NCI-H1048 (cell line): ENCODE results near the gene IGSF11.
"Not testable (repeated sequence)": the region's sequence is repeated elsewhere in the genome, so short reads cannot be mapped to it uniquely, and the experiment has no call there.

Experiments used
- DNase-seq: peaks from one replicate; lab custom pipeline; 2025; lab: John Stamatoyannopoulos, UW

IGSF11 gene

GRCh38 chr3:118990823-118991560 is 43.7 kb downstream of the IGSF11 start:
- no peak for DNase-seq

- DNase-seq, result no peak
These were observed 46.2 kb downstream of the IGSF11 start for GRCh38 chr3:118988198-118989130.

- no peak for DNase-seq
These were observed 47.2 kb downstream of the IGSF11 start for GRCh38 chr3:118987477-118987876.

GRCh38 chr3:118986734-118987133 is 47.9 kb downstream of the IGSF11 start:
- DNase-seq, result no peak

GRCh38 chr3:118984699-118985098 is 49.9 kb downstream of the IGSF11 start:
- DNase-seq, result no peak

- no peak for DNase-seq
These were observed 53.0 kb downstream of the IGSF11 start for GRCh38 chr3:118981494-118982134.

GRCh38 chr3:118980832-118981231 is 53.8 kb downstream of the IGSF11 start:
- no peak for DNase-seq

GRCh38 chr3:118978393-118978758 is 56.3 kb downstream of the IGSF11 start:
- DNase-seq, result no peak

- no peak for DNase-seq
These were observed 56.8 kb downstream of the IGSF11 start for GRCh38 chr3:118977671-118978392.

- DNase-seq, result no peak
These were observed 57.5 kb downstream of the IGSF11 start for GRCh38 chr3:118977118-118977517.

GRCh38 chr3:118975476-118975875 is 59.2 kb downstream of the IGSF11 start:
- not testable (repeated sequence) for DNase-seq

GRCh38 chr3:118974356-118975097 is 60.1 kb downstream of the IGSF11 start:
- DNase-seq, result no peak

GRCh38 chr3:118973050-118973449 is 61.6 kb downstream of the IGSF11 start:
- DNase-seq, result no peak

GRCh38 chr3:118970819-118971218 is 63.8 kb downstream of the IGSF11 start:
- DNase-seq, result no peak

GRCh38 chr3:118968640-118969039 is 66.0 kb downstream of the IGSF11 start:
- no peak for DNase-seq

- no peak for DNase-seq
These were observed 66.5 kb downstream of the IGSF11 start for GRCh38 chr3:118968111-118968510.

GRCh38 chr3:118966700-118967099 is 67.9 kb downstream of the IGSF11 start:
- DNase-seq, result no peak

GRCh38 chr3:118963711-118964110 is 70.9 kb downstream of the IGSF11 start:
- no peak for DNase-seq

- no peak for DNase-seq
These were observed 73.7 kb downstream of the IGSF11 start for GRCh38 chr3:118960876-118961450.

- no peak for DNase-seq
These were observed 78.6 kb downstream of the IGSF11 start for GRCh38 chr3:118955914-118956556.
